ENCODE results near the gene ACAA1. TPM values are rescaled to one million over a fixed set of nuclear protein-coding genes. Genes with fewer than 3 reads are reported as not detected.

The ACAA1 gene
- total and polyA plus RNA-seq, 9 of the 15 experiments (the other 6 are each of a cell fraction or from before 2014, with no cell fraction given), result 4.0 to 88.9 (median 57.2) TPM

GRCh38 chr3:38164952-38165721 lies 28.2 kb upstream of the ACAA1 start, which contains the start of gene OXSR1 (continued):
- TF ChIP-seq CBX8 (IDR thresholded peaks at IDR 0.05; ENCODE audit: borderline replicate concordance, extremely low read depth, low read depth, low read length, poor library complexity, severe bottlenecking) (no peak), ZNF3 (CRISPR knock-in tag; IDR thresholded peaks at IDR 0.05) (no peak), ELF4 (CRISPR knock-in tag; IDR thresholded peaks at IDR 0.05) (peak; percentile 72; the same call in 1 of the 2 replicates), FOXP1 (CRISPR knock-in tag; IDR thresholded peaks at IDR 0.05) (peak; percentile 78; the same call in 1 of the 2 replicates), FOXK1 (CRISPR knock-in tag; IDR thresholded peaks at IDR 0.05; ENCODE audit: borderline replicate concordance) (no peak), RBM22 (IDR thresholded peaks at IDR 0.05; ENCODE audit: low read depth, low read length, poor library complexity, severe bottlenecking) (no peak), ZNF311 (CRISPR knock-in tag; IDR thresholded peaks at IDR 0.05) (no peak), CHD2 (IDR thresholded peaks at IDR 0.05; ENCODE audit: low read depth, low read length) (peak; percentile 54; the same call in 1 of the 2 replicates), CREB3 (tag; conservative IDR thresholded peaks at IDR 0.05; ENCODE audit: low read depth) (peak; percentile 82), ZBTB43 (CRISPR knock-in tag; IDR thresholded peaks at IDR 0.05) (peak; percentile 73; the same call in 1 of the 2 replicates), ZNF764 (CRISPR knock-in tag; IDR thresholded peaks at IDR 0.05; ENCODE audit: low read depth) (no peak), ZNF197 (CRISPR knock-in tag; IDR thresholded peaks at IDR 0.05; ENCODE audit: low read depth) (peak; percentile 67; the same call in 1 of the 2 replicates), HMGXB4 (CRISPR knock-in tag; IDR thresholded peaks at IDR 0.05) (peak; percentile 88; the same call in 1 of the 2 replicates), ZNF518B (CRISPR knock-in tag; IDR thresholded peaks at IDR 0.05) (no peak), NR2C1 (IDR thresholded peaks at IDR 0.05) (peak; percentile 93), NR2C1 (tag; IDR thresholded peaks at IDR 0.05) (peak; percentile 92), TRIM28 (IDR thresholded peaks at IDR 0.05) (peak; percentile 8), SETDB1 (IDR thresholded peaks at IDR 0.05; ENCODE audit: low read length) (peak; percentile 76)

Data from K562 (cell line).